NCI-H146 treated with DMSO at 0.1 percent for 48 hours (cell line): ENCODE data around the gene MADD.

Experiments
- DNase-seq: peaks from one replicate; lab custom pipeline; 2025; ENCODE audit not compliant: unreplicated experiment; lab: John Stamatoyannopoulos, UW

MADD gene

DNA sequence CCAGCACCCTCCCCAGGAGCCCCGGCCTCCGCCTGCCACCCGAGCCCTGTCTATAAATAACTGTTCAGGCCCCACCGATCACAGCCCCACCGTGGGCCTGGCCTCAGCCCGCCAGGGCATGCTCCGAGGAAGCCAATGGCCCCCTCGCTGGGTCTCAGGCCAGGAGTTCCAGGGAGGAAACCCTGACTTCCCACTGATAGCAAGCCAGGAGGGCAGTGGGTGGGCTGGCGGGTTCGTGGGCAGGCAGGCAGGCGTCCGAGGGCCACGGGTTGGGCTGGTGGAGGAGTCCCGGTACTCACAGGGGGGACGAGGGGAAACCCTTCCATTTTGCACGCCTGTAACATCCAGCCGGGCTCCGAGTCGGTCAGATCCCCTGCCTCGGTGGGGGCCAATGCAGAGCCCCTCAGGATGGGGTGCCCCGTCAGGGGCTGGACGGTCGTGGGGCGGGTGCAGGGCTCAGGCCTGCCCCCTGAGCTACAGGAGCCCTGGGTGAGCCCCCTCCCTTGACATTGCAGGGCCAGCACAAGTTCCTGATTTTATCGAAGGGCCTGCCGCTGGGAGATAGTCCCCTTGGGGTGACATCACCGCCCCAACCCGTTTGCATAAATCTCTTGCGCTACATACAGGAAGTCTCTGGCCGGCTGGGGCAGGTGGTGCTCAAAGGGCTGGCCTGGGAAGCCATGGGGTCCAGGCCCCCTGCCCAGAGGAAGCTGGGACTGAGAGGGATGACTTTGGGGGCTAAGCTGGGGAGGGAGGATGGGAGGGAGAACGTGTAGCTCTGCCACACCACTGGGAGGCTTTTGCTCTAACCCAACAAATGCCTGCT, 108.3 kb downstream of the MADD start, which contains the start of gene SPI1:
Gene SPI1, minus strand, starts transcription at position 538 of the 826 bp plus-strand sequence. Its CDS starts 194 bp downstream, at position 344.
- no peak for DNase-seq

DNA sequence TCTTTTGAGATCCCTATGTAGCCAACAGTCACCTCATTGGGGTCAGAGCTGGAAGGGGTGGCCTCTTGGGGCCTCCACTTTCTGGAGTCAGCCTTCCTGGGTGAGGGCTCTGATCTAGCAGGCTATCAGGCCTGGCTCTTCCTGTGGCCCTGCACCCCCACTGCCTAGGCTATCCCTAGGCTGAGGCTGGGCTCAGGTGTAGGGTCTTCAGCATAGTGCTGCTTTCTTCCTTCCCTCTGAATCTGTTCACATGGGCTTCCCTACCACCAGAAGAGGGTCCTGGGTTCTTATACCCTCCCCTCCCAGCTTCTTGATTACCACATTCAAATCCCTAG, 108.9 kb downstream of the MADD start:
- DNase-seq, result no peak

DNA sequence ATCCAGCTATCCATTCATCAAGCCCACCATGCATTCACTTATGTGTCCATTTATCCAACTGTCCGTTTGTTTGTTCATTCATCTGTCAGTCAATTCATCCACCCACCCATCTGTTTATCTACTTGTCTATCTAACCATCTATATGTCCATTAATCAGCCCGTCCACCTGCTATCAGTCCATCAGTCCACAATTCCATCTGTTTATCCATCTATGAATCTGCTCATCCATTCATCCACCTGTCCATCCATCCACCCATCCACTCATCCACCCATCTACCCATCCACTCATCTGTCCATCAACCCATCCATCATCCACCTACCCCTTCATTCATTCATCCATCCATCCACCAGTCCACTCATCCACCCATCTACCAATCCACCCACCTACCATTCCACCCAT, 109.4 kb downstream of the MADD start:
- DNase-seq, result no peak
